ENCODE measurements around the gene MBD6.
A peak's percentile ranks its signal among the peaks of the same experiment; 100 is the strongest.

Gene MBD6, protein sequence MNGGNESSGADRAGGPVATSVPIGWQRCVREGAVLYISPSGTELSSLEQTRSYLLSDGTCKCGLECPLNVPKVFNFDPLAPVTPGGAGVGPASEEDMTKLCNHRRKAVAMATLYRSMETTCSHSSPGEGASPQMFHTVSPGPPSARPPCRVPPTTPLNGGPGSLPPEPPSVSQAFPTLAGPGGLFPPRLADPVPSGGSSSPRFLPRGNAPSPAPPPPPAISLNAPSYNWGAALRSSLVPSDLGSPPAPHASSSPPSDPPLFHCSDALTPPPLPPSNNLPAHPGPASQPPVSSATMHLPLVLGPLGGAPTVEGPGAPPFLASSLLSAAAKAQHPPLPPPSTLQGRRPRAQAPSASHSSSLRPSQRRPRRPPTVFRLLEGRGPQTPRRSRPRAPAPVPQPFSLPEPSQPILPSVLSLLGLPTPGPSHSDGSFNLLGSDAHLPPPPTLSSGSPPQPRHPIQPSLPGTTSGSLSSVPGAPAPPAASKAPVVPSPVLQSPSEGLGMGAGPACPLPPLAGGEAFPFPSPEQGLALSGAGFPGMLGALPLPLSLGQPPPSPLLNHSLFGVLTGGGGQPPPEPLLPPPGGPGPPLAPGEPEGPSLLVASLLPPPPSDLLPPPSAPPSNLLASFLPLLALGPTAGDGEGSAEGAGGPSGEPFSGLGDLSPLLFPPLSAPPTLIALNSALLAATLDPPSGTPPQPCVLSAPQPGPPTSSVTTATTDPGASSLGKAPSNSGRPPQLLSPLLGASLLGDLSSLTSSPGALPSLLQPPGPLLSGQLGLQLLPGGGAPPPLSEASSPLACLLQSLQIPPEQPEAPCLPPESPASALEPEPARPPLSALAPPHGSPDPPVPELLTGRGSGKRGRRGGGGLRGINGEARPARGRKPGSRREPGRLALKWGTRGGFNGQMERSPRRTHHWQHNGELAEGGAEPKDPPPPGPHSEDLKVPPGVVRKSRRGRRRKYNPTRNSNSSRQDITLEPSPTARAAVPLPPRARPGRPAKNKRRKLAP

DNA sequence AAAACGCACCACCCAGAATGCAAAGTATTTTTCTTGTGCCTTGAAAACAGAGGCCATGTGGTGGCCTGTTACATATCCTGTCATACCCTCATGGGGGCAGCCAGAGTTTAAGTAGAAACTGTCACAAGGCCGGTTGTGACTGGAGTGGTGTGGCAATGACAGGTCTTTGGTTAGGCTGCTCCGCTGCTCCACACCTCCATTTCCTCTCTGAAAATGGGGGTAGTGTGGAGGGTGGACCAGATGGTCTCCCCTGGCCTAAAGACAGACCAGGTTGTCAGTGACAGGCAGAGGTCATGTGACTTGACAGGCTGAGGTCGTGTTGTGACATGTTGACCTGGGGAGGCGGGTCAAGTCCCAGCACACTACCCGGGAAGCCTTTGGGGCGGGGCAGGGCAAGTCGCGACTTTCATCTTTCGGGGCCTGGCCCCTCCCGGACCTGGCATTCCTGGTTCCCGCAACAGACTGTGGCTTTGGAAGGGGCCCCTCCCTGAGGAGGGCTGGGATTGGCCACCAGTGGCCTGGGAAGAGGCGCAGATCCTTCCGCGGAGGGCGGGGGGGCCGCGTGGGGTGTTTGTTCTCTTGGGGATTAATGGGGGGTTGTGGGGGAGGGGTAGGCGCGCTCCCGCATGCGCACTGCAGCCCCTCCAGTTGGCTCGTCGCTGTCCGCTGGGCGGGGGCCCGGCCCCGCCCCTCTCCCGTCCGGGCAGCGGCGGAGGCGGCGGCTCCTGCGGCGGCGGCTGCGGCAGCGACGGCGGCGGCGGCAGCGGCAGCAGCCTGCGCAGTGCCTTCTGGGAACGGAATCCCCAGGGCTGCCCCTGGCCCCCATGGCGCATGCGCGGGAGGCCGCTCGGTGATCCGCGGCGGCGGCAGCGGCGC lies at the start of gene MBD6:
Gene MBD6 (plus strand): TSS at position 814 of the 876 bp plus-strand sequence. CDS start 1,480 bp downstream, outside the sequence.
- peak; percentile 85 for DNase-seq (ENCODE audit: low read depth in 2 of 2)

DNA sequence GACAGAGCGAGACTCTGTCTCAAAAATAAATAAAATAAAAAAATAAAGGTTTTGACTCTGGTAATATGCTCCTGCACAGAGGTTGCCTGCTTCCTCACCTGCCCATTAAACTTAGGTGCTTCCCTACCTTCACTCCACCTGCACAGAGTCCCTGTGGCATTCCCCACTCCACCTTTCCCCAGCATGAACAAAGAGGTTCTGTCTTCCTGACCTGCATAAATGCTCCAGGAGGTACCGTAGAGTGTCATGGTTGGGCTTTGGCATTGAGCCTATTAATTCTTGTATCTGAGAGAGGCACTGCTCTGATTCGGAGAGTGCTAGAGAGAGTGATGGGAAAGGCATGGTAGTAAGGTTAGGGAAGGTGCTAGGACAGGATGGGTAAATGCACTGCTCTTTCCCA lies 49.2 kb upstream of the MBD6 start:
- no peak for DNase-seq (ENCODE audit: low read depth in 2 of 2)

DNA sequence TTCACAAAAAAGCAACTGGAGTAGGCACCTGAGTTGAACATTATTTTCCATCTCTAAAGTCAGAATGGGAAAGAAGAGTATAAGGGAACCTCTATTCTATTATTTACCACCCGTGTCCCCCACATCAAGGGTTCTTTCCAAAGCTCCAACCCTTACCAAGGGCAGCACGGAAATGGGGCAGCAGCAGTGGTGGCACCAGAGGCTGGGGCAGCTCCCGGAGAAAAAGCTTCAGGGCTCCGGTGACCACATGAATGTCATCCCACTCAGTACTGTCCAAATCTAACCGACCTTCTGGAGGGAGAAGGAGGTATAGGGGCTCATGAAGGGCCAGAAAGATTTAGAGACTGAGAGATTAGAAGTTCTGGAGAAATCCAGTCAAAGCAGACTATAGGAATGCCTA lies 48.7 kb upstream of the MBD6 start:
- DNase-seq (ENCODE audit: low read depth in 2 of 2): no peak

DNA sequence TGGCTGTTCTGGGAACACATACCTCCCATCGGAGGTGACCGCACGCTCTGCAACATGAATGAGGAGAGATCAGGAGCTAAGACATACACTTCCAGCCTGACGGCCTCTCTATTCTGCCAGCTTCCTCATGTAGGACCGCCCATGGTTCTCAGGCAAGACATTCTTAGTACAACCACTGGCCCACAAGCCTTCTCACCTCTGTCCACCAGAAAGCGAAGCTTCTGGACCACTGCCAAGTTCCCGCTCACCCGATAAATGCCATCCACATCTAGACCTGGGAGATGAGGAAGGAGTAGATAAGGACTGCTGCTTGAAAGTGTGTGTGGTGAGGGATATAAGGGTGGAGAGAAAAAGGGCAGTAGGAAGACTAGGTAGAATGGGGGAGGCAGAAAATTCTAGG lies 48.2 kb upstream of the MBD6 start:
- DNase-seq (ENCODE audit: low read depth in 2 of 2): no peak

DNA sequence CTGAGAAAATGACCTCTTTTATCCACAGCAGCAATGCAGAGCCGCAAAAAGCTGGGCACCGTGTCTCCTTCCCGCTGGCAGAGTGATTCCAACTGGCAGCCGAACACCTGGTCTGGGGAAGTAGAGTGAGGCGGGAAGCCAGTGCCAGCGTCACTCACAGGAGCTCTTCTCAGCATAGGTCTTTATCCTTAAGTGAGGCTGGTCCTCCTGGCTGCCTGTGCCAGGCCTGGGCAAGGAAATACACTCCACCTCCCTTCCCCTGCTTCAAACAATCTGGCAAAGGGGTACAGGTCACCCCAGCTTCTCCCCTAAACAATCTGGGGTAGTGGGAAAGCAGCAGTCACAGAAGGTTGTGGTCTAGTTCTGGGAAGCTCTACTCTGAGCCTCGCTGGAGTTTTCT lies 47.8 kb upstream of the MBD6 start:
- DNase-seq (ENCODE audit: low read depth in 2 of 2): no peak

DNA sequence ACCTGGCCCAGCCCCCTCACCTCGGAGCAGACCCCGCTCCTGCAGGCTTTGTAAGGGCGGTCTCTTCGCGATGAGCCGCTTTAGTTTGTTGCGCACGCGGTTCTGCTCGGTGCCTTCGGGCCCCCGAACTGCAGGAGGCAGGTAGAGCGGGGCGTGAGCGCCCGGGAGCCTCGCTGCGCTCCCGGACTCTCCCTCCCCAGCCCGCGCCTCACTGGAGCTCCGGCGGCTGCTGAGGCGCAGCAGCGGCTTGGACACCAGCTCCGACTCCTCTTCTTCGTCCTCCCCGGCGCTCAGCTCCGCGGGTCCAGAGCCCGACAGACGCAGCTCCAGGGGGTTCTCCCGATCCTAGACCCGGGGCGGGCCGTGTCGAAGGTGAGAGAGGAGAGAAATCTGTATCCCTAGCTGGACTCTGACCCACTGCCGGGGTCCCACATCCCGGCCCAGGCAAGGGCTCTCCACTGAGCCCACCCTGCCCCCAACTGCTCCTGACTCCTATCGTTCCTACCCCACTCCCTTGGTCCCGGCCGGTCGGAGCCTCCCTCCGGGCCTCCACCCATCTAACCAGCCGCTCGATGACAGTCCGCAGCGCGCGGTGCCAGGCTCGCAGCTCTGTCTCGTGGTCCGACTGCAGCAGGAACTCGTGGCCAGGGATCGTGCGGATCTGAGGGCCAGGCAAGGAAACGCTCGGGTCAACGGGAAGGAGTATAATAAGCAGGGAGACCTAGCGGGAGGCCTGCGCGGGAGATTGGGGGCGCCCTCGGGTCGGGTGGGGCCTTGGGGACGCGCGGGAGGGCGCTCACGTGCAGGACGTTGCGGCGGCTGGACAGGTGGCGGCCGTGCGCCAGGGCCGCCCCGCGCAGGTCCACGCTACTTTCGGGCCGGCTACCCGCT lies 47.1 kb upstream of the MBD6 start:
- DNase-seq (ENCODE audit: low read depth in 2 of 2): no peak

DNA sequence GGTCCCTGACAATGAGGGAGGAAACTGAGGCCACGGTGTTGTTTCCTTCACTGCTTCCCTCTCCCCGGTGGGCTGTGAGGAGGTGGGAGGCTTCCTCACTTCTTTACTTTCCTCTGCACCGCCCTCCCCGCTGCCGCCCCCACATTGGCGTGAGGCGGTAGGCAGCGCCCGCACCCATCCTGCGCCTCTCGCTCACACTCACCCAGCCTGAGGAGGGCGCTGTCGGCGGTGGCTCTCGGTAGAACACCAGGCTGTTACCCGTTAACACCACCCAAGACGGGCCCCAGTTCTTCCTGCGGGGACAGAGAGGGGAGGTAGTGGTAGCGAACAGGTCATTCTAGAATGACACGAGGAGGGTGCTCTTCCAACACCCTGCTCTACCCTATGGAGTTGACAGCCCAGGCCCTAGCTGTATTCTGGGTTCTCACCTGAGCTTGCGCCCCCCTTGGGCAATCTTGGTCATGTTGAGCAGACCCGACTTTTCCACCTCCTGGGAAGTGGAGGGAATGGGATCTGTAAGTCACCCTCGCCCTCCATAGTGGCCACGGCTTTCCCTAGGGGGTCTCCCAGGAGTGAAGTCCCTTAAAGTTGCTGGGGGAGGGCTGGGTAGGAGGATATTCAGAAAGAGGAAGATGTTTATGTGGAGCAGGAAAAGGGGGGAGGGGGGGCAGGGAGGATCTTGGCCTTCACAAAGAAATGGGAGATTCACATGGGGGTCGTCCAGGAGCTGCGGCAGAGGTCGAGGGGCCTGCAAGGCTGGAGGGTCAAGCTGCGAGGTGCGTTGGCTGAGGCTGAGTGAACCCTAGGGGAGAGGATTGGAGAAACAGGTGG lies 46.2 kb upstream of the MBD6 start:
- DNase-seq (ENCODE audit: low read depth in 2 of 2): peak; percentile 80 to 81

DNA sequence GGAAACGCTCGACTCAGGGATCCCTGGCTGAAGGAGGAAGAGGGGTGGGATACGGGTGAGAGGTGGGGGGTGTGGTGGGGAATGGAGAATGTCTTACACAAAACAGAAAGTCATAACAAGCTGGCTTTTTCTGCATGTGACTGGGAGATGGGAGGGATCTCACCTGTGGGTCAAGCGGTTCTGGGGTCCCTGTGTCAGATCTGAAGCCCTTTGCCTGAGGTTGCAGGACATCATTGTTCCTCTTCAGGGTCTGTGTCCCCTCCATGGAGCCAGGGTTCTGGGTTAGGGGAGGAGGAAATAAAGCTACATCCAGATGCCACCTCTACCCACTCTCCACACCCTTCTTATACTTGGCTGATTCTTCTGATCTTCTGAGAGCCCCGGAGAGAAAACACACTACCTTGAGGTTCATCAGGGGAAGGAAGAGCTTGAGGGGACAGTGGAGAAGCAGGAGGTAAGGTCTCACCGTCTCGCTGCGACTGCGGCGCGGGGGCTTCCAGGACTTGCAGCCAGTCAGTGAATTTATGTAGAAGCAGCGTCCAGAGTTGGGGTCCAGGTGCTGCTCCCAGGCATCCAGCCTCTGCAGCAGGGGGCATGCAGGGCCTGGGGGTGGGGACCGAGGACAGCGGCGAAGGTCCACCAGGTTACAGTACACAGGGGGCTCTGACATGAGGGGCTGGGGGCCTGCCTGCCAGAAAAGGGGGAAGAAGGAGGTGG lies 45.5 kb upstream of the MBD6 start:
- DNase-seq (ENCODE audit: low read depth in 2 of 2): no peak

DNA sequence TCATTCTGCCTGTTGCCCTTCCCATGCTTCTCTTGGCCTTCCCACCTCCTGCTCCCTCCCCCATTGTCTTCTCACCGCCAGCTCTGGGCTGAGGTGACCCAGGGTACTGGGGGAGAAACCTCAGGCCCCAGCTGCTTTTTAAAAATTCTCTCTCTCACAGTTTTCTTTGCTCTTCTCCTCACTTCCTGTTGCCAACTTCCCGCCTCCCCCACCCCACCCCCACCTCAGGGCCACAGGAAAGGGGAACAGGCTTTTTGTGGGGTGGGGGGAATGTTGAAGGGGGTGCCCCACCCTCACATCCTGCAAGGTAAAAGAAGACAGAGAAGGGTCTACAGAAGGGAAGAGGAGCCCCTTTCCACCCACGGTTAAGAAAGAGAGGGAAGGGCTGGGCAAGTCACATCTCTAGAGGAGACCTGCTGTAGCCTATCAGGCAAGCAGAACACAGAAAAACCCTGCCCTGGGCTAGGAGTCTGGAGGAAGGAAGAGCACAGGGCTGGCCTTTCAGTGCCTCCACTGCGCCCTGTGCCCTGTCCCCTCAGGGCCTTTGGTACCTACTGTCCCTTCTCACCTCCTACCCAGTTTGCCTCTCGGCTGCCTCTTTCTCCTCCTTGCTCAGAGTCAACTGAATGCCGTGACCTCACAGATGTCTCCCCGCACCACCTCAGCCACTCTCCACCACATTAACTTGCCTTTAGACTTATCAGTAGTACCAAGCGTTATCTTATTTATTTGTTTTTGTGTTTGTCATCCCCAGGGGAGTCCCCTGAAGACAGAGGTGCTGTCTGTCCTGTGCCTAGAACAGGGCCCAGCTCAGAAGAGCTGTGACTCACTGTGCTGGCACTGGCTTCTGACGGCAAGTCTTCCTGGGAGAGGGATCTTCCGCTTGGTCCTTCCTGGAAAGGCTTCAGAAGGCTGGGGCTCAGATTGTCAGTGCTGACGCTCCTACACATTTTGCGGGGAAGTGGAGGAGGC lies 44.6 kb upstream of the MBD6 start:
- no peak for DNase-seq (ENCODE audit: low read depth in 2 of 2)

DNA sequence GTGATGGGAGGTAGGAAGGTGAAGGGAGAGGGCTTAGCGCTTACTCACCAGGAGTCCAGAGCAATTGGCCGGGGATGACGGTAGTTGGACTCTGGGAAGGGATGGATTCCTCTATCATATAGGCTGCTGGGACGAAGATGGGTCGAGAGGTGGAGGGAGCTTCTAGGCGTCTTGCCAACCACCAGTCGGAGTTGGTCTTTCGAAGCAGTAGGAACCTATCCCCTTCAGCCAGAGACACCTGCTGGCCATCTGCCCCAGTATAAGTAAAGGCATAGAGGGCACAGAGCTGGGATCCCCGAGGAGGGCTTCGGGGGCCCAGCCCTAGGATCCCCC lies 43.6 kb upstream of the MBD6 start:
- no peak for DNase-seq (ENCODE audit: low read depth in 2 of 2)

DNA sequence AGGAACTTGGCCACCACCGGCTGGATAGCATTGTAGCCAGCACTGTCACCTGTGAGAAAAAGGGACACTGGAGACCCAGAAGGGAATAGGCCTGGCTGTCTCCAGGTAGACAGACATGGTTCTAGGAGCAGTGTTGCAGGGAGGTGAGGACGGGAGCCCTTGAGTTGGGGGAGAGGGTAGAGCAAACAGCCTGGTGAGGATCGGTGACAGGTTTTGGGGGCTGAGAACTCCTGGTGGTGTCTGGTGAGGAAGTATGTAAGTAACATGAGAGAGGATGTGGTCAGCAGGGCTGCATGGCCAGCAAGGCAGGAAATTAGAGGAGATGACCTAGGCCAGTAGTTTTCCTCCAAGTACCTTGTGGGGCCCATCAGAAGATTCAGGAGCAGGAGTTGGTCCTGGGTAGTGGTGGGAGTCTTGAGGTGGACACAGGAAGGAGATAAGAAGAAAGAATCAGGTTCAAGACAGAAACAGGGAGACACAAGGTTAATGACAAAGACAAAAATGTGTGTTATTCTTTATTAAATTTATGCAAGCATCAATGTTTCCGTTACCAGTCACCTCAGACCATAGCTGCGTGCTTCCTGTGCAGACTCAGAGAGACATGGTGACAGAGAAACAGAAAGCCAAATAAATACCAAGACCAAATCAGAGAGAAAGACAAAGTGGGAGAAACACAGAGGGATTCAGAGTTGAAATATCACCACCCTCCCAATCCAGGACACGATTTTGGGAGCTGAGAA lies 43.1 kb upstream of the MBD6 start, which contains the start of gene ARHGAP9:
Gene ARHGAP9 (minus strand): TSS at position 491 of the 740 bp plus-strand sequence. CDS start 460 bp downstream, at position 31.
- no peak for DNase-seq (ENCODE audit: low read depth in 2 of 2)

DNA sequence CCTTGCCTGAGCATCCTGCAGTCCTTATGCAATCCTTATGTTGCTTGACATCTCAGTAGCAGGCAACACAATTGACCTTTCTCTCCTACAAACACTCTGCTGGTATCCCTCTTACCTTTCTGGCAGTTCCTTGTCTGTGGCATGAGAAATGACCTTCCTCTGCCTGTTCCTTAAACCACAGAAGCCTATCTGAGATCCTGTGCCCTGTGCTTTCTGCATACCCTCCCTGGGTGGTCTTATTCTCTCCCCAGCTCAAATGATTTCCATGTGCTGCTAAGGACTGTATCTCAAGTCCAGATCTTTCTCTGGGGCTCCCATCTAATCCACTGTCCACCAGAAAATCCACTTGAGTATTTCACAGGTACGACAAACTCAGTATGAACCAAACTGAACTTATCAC lies 41.0 kb upstream of the MBD6 start:
- no peak for DNase-seq (ENCODE audit: low read depth in 2 of 2)

DNA sequence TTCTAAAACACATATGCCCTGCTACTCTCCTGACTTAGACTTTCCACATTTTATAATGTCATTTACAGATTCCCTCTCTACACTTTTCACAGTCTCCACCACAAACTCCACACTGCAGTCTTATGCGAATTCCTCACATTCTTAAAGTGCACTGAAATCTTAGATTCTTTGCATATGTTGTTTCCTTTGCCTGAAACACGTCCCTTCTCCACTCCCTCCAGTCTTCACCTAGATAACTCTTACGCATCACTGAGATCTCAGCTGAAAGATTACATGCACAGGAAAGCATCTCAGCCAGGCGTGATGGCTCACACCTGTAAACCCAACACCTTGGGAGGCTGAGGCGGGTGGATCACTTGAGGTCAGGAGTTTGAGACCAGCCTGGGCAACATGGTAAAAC lies 39.2 kb upstream of the MBD6 start:
- no peak for DNase-seq (ENCODE audit: low read depth in 2 of 2)

DNA sequence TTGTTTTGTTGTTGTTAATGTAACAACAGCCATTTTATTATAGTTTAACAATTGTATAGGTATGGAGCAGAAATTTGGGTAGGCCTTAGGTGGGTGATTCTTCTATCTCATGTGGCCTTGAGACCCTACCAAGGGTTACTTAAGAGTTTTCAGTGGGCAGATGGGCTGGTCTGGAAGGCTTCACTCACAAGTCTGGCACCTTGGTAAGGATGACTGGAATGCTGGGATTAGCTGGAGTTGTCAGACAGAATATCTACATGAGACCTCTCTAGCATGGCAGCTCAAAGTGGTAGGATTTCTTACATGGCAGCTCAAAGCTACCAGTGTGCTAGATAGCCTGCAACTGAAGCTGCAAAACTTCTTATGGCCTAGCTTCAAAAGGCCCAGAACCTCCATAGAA lies 36.9 kb upstream of the MBD6 start:
- no peak for DNase-seq (ENCODE audit: low read depth in 2 of 2)

DNA sequence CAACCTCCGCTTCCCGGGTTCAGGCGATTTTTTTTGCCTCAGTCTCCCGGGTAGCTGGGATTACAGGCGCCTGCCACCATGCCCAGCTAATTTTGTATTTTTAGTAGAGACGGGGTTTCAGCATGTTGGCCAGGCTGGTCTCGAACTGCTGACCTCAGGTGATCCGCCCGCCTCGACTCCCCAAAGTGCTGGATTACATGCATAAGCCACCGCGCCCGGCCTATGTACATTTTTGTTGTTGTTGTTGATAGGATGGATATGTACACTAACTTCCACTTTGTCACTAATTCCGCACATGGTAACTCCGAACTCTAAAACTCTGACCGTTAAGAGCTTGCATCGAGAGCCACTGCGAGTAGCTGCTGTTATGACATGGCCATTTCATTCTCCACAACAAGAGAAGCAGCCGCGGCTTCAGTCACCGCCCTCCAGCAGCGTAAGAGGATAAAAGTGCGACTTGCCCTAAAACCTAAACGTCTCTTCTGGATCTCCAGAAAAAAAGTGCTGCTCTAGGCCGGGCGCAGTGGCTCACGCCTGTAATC lies 35.5 kb upstream of the MBD6 start:
- DNase-seq (ENCODE audit: low read depth in 2 of 2): no peak

DNA sequence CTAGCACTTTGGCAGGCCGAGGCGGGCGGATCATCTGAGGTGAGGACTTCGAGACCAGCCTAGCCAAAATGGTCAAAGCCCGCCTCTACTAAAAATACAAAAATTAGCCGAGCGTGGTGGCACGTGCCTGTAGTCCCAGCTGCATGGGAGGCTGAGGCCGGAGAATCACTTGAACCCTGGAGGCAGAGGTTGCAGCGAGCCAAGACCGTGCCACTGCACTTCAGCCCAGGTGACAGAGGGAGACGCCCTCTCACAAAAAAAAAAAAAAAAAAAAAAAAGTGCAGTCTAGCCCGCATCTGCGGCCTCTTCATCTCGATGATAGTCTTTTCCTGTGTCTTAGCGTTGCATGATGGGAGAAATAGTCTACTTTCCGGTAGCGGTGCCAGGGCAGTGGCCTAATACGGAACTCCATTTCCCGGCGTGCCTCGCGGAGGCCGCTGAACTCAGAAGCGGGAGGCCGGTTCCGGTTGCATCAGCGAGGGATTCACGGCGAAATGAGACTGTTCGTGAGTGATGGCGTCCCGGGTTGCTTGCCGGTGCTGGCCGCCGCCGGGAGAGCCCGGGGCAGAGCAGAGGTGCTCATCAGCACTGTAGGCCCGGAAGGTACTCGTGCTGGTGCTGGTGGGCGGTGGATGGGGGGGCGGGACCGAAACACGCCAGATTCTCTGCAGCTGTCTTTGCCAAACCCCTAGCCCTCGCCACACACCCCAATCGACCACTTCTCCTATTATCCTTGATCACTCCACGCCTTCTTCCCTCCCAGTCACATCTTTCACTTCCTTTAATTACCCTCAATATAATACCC lies 34.8 kb upstream of the MBD6 start, which contains the start of gene MARS1:
Gene MARS1 (plus strand): TSS at position 472 of the 805 bp plus-strand sequence. CDS start 23 bp downstream, at position 495.
- peak; percentile 84 to 89 for DNase-seq (ENCODE audit: low read depth in 2 of 2)

All from stimulated activated CD4-positive, alpha-beta T cell treated with anti-CD3 and anti-CD28 coated beads, Interleukin-4, amount 100 ng/mL, for 48 hours (primary cell).